Measurements from ENCODE around the gene SAXO2. TPM values are rescaled to one million over a fixed set of nuclear protein-coding genes. Genes with fewer than 3 reads are reported as not detected.
A peak's percentile ranks its signal among the peaks of the same experiment; 100 is the strongest.
"Not testable (repeated sequence)": the region's sequence is repeated elsewhere in the genome, so short reads cannot be mapped to it uniquely, and the experiment has no call there.

SAXO2 gene
- total RNA-seq (1 to 10 TPM in 8 of 9 donors, not detected in 1; 1.0 to 3.6 (median 2.7) TPM), polyA plus RNA-seq (1 to 10 TPM in 1 of 2 donors, under 1 TPM in 1; 0.32 to 1.6 TPM)
- long read RNA-seq, donor 1 = 0 reads
- long read RNA-seq, donor 2, partial matches to known transcripts = 0 of 10 reads
- long read RNA-seq, donor 2, other reads (novel, unspliced or antisense) = 7 of 10 reads
- long read RNA-seq, donor 3, partial matches to known transcripts = 0 of 1 reads
- long read RNA-seq, donor 3, other reads (novel, unspliced or antisense) = 1 of 1 reads

GRCh38 chr15:82262422-82263026, at the start of gene SAXO2, which contains the start of gene EFL1:
TSS of gene SAXO2 (plus strand) at chr15:82262818. CDS start at chr15:82262880, 62 bp downstream.
TSS of gene EFL1 (minus strand) at chr15:82262734. CDS start at chr15:82261778, 956 bp downstream.
- Histone ChIP-seq H3K4me3 (peak within 1 kb of the TSS; percentile 73 to 97 (median 88)), H3K36me3 (peaks cover 0 to 21% (median 14%) of the 10 kb centered on the region in 9 donors), H3K27me3 (no peaks in the 10 kb centered on the region), H3K4me1 (peaks cover 0 to 33% (median 20%) of the 10 kb centered on the region in 12 donors), H3K9me3 (no peaks in the 10 kb centered on the region), H3K27ac (peak within 1 kb of the TSS in 11 of 12 donors; percentile 36 to 86 (median 80))
- ATAC-seq (peak; percentile 96 to 99 (median 99)), DNase-seq (peak; percentile 91 to 97 (median 92))
- WGBS, 4 donors = 0 to 1% (median 0%) methylated on average over 51 to 57 of the region's 57 CpGs
- TF ChIP-seq POLR2A (IDR thresholded peaks at IDR 0.05) (peak in 1 of 2 donors; percentile 54), CTCF (IDR thresholded peaks at IDR 0.05) (no peak)
- intact Hi-C loops (cut with DNase I) = no loop called here

- H3K27ac ChIP-seq; H3K9me3 ChIP-seq; H3K4me3 ChIP-seq; DNase-seq; ATAC-seq; intact Hi-C loops (cut with DNase I); H3K27me3 ChIP-seq; H3K4me1 ChIP-seq: not testable (repeated sequence)
- H3K36me3 ChIP-seq = peaks cover 0 to 52% (median 26%) of the 10 kb centered on the region in 9 donors
- 90 to 97% (median 92%) methylated on average over 2 of the region's 2 CpGs for WGBS, 4 donors
Measured at GRCh38 chr15:82216092-82216491, 46.5 kb upstream of the SAXO2 start.

GRCh38 chr15:82221535-82221934, 41.1 kb upstream of the SAXO2 start:
- 75 to 89% (median 80%) methylated on average over 2 of the region's 2 CpGs for WGBS, 4 donors
- ATAC-seq (peak in 2 of 4 donors; percentile 31 to 44), DNase-seq (peak in 1 of 5 donors; percentile 27)
- intact Hi-C loops (cut with DNase I); H3K9me3 ChIP-seq; H3K4me1 ChIP-seq; H3K27me3 ChIP-seq; H3K27ac ChIP-seq; H3K4me3 ChIP-seq: not testable (repeated sequence)
- H3K36me3 ChIP-seq = peaks cover 0 to 43% (median 30%) of the 10 kb centered on the region in 9 donors
- peak in 7 of 12 donors; percentile 9 to 27 (median 23) for TF ChIP-seq CTCF (IDR thresholded peaks at IDR 0.05)

GRCh38 chr15:82228750-82229149, 33.9 kb upstream of the SAXO2 start:
- no peaks in the 10 kb centered on the region for H3K27me3 ChIP-seq
- TF ChIP-seq POLR2A (IDR thresholded peaks at IDR 0.05) = no peak
- no peak for TF ChIP-seq CTCF (IDR thresholded peaks at IDR 0.05)
- H3K36me3 ChIP-seq = peaks cover 0 to 59% (median 47%) of the 10 kb centered on the region in 9 donors
- 90 to 96% (median 94%) methylated on average over 1 of the region's 1 CpG for WGBS, 4 donors
- no peak overlapping the region for H3K4me3 ChIP-seq
- H3K27ac ChIP-seq = no peak overlapping the region
- intact Hi-C loops (cut with DNase I) = no loop called here
- ATAC-seq = no peak
- H3K9me3 ChIP-seq = no peaks in the 10 kb centered on the region
- DNase-seq = no peak
- no peaks in the 10 kb centered on the region for H3K4me1 ChIP-seq

Data from heart left ventricle (tissue), 16 donors.